KMS-11 (cell line): ENCODE data around the gene NRF1.

Experiments used
- H2AFZ ChIP-seq: fragments of 200-600 bp; sonication (generic); 2 replicates; pipeline ENCODE4 v1.6.1; 2016; ENCODE audit warnings: antibody characterized with exemption, mixed run types, low read depth
- H3K27ac ChIP-seq: fragments of 200-600 bp; sonication (generic); 2 replicates; pipeline ENCODE4 v1.6.1; 2016; ENCODE audit warnings: mild to moderate bottlenecking, mixed run types
- H3K27me3 ChIP-seq: fragments of 200-600 bp; sonication (generic); 2 replicates; pipeline ENCODE4 v1.6.1; 2017; ENCODE audit warnings: mild to moderate bottlenecking, low read depth, mixed run types, moderate library complexity; ENCODE audit not compliant: insufficient read depth
- H3K36me3 ChIP-seq: fragments of 200-600 bp; sonication (generic); 2 replicates; pipeline ENCODE4 v1.6.1; 2017; ENCODE audit warnings: mild to moderate bottlenecking, mixed run types; ENCODE audit not compliant: insufficient read depth
- H3K4me1 ChIP-seq: fragments of 200-600 bp; sonication (generic); 2 replicates; pipeline ENCODE4 v1.6.1; 2016; ENCODE audit warnings: mild to moderate bottlenecking, low read depth, mixed run types; ENCODE audit not compliant: poor library complexity, severe bottlenecking
- H3K4me2 ChIP-seq: fragments of 200-600 bp; sonication (generic); 2 replicates; pipeline ENCODE4 v1.7.0; 2016; ENCODE audit warnings: mild to moderate bottlenecking, mixed run types
- H3K4me3 ChIP-seq: fragments of 200-600 bp; sonication (generic); IDR thresholded peaks from 2 replicates; pipeline ENCODE4 v1.6.1; 2017; ENCODE audit warnings: low read depth, low read length, mixed read lengths; ENCODE audit not compliant: insufficient read depth
- H3K79me2 ChIP-seq: fragments of 200-600 bp; sonication (generic); 2 replicates; pipeline ENCODE4 v1.6.1; 2016; ENCODE audit warnings: low read depth, mixed run types; ENCODE audit not compliant: insufficient read depth
- H3K9ac ChIP-seq: fragments of 200-600 bp; sonication (generic); 2 replicates; pipeline ENCODE4 v1.6.1; 2016; ENCODE audit warnings: mild to moderate bottlenecking, mixed run types
- H4K20me1 ChIP-seq: fragments of 200-600 bp; sonication (generic); 2 replicates; pipeline ENCODE4 v1.6.1; 2016; ENCODE audit warnings: mild to moderate bottlenecking, mixed run types; ENCODE audit not compliant: insufficient read depth
- CTCF ChIP-seq: fragments of 200-600 bp; sonication (generic); conservative IDR thresholded peaks from 2 replicates; pipeline ENCODE4 v1.6.1; 2017; ENCODE audit warnings: low read depth, mild to moderate bottlenecking, antibody characterized with exemption, low read length, moderate library complexity, mixed read lengths

Gene NRF1

GRCh38 chr7:129774359-129774758, 162.8 kb downstream of the NRF1 start:
- Histone ChIP-seq H3K4me1 (no peaks in the 10 kb centered on the region), H3K4me2 (no peak overlapping the region), H4K20me1 (no peaks in the 10 kb centered on the region), H2AFZ (no peak overlapping the region), H3K79me2 (0 out of 2 replicates have a peak, but pooled peaks cover 7% of the 10 kb centered on the region), H3K27me3 (no peaks in the 10 kb centered on the region), H3K9ac (no peak overlapping the region), H3K27ac (no peak overlapping the region), H3K4me3 (no peak overlapping the region), H3K36me3 (no peaks in the 10 kb centered on the region)
- TF ChIP-seq CTCF, result no peak

DNA sequence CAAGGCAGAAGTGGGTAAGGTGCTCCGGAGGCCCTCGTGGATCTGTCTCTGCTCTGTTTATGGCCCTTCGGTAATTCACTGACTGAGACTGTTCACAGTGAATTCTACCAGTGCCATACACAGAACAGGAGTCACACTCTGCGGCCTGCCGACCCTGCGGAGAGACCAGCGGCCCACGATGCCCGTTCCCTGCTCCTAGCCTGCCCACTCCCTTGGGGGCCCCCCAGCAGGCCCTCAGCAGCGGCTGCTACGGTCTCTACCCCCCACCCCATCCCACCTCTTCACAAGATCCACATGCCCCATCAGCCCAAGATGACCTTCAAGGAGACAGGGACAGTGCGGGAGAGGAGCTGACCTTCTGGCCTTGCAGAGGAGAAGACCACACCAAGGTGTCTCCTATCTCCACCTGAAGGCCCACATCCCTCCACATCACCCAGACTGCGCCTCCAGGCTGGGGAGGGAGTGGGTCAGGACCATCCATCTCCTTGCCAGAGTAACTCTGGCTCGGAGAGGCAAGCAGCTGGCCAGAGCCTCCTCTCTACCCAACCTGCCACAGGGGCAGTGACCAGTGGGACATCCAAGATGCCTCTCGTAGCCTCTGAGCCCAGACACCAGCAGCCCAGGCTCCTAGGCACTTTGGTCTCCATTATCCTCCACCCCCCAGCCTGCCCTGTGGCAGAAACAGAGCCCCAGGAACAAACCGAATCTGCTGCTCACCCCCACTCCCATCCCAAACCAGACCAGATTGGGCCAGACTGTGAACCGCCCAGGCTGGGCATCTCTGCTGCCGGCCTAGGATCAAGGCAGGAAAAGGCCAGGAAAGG, 163.6 kb downstream of the NRF1 start:
- H4K20me1 ChIP-seq, result no peaks in the 10 kb centered on the region
- H2AFZ ChIP-seq, result no peak overlapping the region
- no peak for TF ChIP-seq CTCF
- H3K4me3 ChIP-seq, result no peak overlapping the region
- H3K4me2 ChIP-seq, result no peak overlapping the region
- H3K4me1 ChIP-seq, result no peaks in the 10 kb centered on the region
- no peak overlapping the region for H3K27ac ChIP-seq
- H3K27me3 ChIP-seq, result no peaks in the 10 kb centered on the region
- 0 out of 2 replicates have a peak, but pooled peaks cover 7% of the 10 kb centered on the region for H3K79me2 ChIP-seq
- H3K36me3 ChIP-seq, result no peaks in the 10 kb centered on the region
- H3K9ac ChIP-seq, result no peak overlapping the region

- H3K9ac ChIP-seq, result no peak overlapping the region
Observed at GRCh38 chr7:129775695-129776361, 164.3 kb downstream of the NRF1 start.

DNA sequence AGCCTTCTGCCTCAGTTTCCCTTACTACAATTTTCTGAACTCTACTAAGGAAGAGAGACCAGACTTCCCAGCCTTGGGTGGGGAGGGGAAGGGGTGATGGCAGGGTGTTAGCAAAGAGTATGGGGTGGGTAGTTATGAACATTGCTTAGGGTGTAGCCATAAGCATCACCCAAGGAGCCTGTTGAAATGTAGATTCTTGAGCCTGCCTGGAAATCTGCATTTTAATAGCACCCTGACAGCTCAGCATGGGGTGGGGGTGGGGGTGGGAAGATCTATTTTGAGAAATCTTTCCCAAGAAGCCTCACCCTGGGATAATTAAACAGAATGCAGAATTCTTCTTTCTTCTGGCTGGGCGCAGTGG, 164.8 kb downstream of the NRF1 start:
- H3K4me3 ChIP-seq, result no peak overlapping the region
- no peak overlapping the region for H2AFZ ChIP-seq
- no peaks in the 10 kb centered on the region for H4K20me1 ChIP-seq
- H3K9ac ChIP-seq, result no peak overlapping the region
- no peak overlapping the region for H3K4me2 ChIP-seq
- no peak overlapping the region for H3K27ac ChIP-seq
- no peaks in the 10 kb centered on the region for H3K36me3 ChIP-seq
- H3K79me2 ChIP-seq, result 0 out of 2 replicates have a peak, but pooled peaks cover 7% of the 10 kb centered on the region
- H3K4me1 ChIP-seq, result peaks cover 4% of the 10 kb centered on the region
- no peak for TF ChIP-seq CTCF
- peaks cover 4% of the 10 kb centered on the region; the same call in 1 of the 2 replicates for H3K27me3 ChIP-seq

More at GRCh38 chr7:129775695-129776361, 164.3 kb downstream of the NRF1 start:
- no peaks in the 10 kb centered on the region for H4K20me1 ChIP-seq
- H3K27ac ChIP-seq, result no peak overlapping the region
- no peak overlapping the region for H3K4me3 ChIP-seq
- 0 out of 2 replicates have a peak, but pooled peaks cover 7% of the 10 kb centered on the region for H3K79me2 ChIP-seq
- no peaks in the 10 kb centered on the region for H3K4me1 ChIP-seq
- no peak for TF ChIP-seq CTCF
- no peak overlapping the region for H3K4me2 ChIP-seq
- H3K36me3 ChIP-seq, result no peaks in the 10 kb centered on the region
- H3K27me3 ChIP-seq, result no peaks in the 10 kb centered on the region
- H2AFZ ChIP-seq, result no peak overlapping the region
